ENCODE results near the gene DYDC1.
"Not testable (repeated sequence)": the region's sequence is repeated elsewhere in the genome, so short reads cannot be mapped to it uniquely, and the experiment has no call there.

DYDC1 gene

DNA sequence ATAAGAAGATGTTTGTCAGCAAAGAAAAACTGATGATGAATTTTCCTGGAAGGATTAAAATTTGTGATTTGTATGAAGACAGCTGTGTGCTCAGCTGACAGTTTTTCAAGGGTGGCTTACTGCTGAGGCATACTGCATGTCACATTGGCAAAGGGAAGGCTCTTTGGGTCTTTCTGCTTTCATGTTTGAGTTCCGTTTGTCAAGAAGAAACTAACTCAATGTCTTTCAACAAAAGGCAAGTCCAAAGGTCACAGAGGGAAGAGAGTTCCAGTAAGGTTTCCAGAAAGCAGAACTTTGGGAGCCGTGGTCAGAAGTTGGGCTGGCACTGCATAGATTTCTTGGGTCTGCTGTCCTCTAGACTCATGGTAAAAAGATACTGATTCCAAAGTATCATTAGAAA lies 16.9 kb upstream of the DYDC1 start:
- CTCF ChIA-PET = no interaction called here

DNA sequence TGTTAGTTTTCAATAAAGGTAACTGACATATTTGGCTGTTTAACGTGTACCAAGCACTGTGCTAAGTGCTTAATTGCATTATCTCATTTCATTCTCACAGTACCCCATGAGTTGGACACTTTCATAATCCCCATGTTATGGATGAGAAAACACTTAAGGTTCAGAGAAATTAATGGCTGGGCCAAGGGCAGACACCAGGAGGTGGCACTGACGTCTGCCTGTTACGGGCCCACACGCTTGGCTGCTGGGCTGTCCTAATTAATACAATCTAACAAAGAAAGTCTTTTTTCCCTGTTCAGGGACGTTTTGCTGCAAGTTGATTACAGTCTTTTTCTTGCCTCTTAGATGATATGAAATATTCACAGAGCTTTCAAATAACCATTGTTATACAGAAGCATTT lies 16.1 kb upstream of the DYDC1 start:
- TF ChIP-seq, protein P1, sequence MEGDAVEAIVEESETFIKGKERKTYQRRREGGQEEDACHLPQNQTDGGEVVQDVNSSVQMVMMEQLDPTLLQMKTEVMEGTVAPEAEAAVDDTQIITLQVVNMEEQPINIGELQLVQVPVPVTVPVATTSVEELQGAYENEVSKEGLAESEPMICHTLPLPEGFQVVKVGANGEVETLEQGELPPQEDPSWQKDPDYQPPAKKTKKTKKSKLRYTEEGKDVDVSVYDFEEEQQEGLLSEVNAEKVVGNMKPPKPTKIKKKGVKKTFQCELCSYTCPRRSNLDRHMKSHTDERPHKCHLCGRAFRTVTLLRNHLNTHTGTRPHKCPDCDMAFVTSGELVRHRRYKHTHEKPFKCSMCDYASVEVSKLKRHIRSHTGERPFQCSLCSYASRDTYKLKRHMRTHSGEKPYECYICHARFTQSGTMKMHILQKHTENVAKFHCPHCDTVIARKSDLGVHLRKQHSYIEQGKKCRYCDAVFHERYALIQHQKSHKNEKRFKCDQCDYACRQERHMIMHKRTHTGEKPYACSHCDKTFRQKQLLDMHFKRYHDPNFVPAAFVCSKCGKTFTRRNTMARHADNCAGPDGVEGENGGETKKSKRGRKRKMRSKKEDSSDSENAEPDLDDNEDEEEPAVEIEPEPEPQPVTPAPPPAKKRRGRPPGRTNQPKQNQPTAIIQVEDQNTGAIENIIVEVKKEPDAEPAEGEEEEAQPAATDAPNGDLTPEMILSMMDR (conservative IDR thresholded peaks at IDR 0.05; ENCODE audit: low read depth) = no peak
- no peak for DNase-seq (ENCODE audit: low spot score)
- ChIA-PET CTCF (no interaction called here), POLR2A (ENCODE audit: low non-redundant PET) (no interaction called here)
- no peak overlapping the region for H3K27ac ChIP-seq

More for the DNA sequence above, 16.9 kb upstream of the DYDC1 start:
- no peak overlapping the region for H3K27ac ChIP-seq
- TF ChIP-seq, protein P1 (conservative IDR thresholded peaks at IDR 0.05; ENCODE audit: low read depth) = no peak
- no peak for DNase-seq (ENCODE audit: low spot score)
- POLR2A ChIA-PET (ENCODE audit: low non-redundant PET) = no interaction called here

DNA sequence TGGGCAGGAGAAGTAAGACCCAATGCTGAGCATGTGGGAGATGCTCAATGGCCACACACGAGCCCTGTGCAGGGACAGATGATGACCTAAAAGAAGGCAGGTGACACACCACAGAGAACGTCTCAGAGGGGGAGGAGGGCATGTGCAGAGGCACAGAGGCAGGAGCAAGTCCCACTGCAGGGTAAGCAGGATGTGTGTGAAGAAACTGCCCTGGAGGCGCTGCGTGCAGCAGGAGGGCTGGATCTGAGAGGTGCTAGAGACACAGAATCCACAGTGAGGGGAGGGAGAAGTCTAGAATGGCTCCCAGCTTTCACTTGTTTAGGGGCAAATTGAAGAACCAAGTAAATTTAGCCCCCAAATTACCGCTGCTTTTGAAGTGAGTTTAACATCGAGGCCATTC lies 14.9 kb upstream of the DYDC1 start:
- no peak overlapping the region for H3K27ac ChIP-seq
- POLR2A ChIA-PET (ENCODE audit: low non-redundant PET) = no interaction called here
- CTCF ChIA-PET = no interaction called here
- TF ChIP-seq, protein P1 (conservative IDR thresholded peaks at IDR 0.05; ENCODE audit: low read depth) = no peak
- DNase-seq (ENCODE audit: low spot score) = no peak

DNA sequence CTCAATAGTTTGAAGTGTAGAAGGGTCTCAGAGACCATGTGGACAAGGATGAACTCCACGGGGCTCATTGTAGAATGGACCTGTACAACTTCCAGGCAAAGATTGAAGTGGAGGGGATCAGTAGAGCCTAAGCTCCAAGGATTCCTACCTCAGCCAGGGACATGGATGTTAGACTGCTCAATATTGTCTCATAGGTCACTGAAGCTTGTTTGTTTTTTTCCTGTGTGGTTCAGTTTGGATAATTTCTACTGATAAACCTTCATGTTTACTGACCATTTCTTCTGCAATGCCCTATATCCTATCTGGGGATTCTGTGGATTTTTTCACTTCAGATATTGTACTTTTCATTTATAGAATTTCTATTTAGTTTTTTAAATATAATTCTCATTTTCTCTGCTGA lies 9.0 kb upstream of the DYDC1 start:
- ChIA-PET POLR2A (ENCODE audit: low non-redundant PET) (no interaction called here), CTCF (no interaction called here)
- TF ChIP-seq, protein P1 (conservative IDR thresholded peaks at IDR 0.05; ENCODE audit: low read depth) = no peak
- no peak for DNase-seq (ENCODE audit: low spot score)
- H3K27ac ChIP-seq = no peak overlapping the region

DNA sequence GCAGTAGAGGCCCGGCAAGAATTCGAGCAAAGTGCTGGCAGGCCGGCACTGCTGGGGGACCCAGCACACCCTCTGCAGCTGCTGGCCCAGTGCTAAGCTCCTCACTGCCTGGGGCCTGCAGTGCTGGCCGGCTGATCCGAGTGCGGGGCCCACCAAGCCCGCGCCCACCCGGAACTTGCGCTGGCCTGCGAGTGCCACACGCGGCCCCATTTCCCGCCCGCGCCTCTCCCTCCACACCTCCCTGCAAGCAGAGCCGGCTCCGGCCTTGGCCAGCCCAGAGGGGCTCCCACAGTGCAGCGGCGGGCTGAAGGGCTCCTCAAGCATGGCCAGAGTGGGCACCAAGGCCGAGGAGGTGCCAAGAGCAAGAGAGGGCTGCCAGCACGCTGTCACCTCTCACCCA lies 3.1 kb upstream of the DYDC1 start:
- CTCF ChIA-PET = interaction anchor here (0.5 to 1.0 kb wide), 2 partner anchors 25 to 84 kb away, joined by 3 to 4 read pairs; no protein-coding TSS in a partner anchor
- TF ChIP-seq, protein P1 (conservative IDR thresholded peaks at IDR 0.05; ENCODE audit: low read depth) = no peak
- no peak for DNase-seq (ENCODE audit: low spot score)
- no peak overlapping the region for H3K27ac ChIP-seq
- POLR2A ChIA-PET (ENCODE audit: low non-redundant PET) = no interaction called here

DNA sequence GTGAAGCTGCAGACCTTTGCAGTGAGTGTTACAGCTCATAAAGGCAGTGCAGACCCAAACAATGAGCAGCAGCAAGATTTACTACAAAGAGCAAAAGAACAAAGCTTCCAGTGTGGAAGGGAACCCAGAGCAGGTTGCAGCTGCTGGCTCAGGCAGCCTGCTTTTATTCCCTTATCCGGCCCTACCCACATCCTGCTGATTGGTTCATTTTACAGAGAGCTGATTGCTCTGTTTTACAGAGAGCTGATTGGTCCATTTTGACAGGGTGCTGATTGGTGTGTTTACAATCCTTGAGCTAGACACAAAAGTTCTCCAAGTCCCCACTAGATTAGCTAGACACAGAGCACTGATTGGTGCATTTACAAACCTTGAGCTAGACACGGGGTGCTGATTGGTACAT lies 2.4 kb upstream of the DYDC1 start:
- POLR2A ChIA-PET (ENCODE audit: low non-redundant PET); H3K27ac ChIP-seq; DNase-seq (ENCODE audit: low spot score); CTCF ChIA-PET: not testable (repeated sequence)

DNA sequence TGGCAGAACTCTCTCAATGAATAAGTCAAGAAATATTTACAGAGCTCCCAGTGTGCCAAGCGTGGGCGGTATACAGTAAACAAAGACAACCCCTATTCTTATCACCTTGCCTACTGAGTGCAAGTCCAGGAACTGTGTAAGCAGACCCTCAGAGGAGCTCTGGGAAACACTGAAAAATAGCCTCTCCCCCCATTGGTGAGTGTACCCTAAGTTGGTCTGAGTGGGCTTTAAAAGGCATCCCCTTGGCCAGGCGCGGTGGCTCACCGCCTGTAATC lies 1.2 kb upstream of the DYDC1 start:
- CTCF ChIA-PET = interaction anchor here (0.6 kb wide), 1 partner anchor 25 kb away, joined by 3 read pairs; no protein-coding TSS in a partner anchor
- H3K27ac ChIP-seq = no peak overlapping the region
- POLR2A ChIA-PET (ENCODE audit: low non-redundant PET) = no interaction called here
- TF ChIP-seq, protein P1 (conservative IDR thresholded peaks at IDR 0.05; ENCODE audit: low read depth) = no peak
- no peak for DNase-seq (ENCODE audit: low spot score)
